Measurements from ENCODE around the gene RNASEH2B. TPM values are rescaled to one million over a fixed set of nuclear protein-coding genes. Genes with fewer than 3 reads are reported as not detected.

The RNASEH2B gene
- total RNA-seq, 1 donor from 2014 or later = 22.3 TPM

- Mint-ChIP-seq H3K36me3 (ENCODE audit: low read depth) (peaks cover 1% of the 10 kb centered on the region), H3K4me1 (ENCODE audit: low read depth) (no peaks in the 10 kb centered on the region), H3K27ac (ENCODE audit: unreplicated experiment) (no peak overlapping the region), H3K4me3 (ENCODE audit: unreplicated experiment) (no peak overlapping the region), H3K9me3 (ENCODE audit: low read depth) (no peaks in the 10 kb centered on the region), H3K27me3 (ENCODE audit: low read depth) (no peaks in the 10 kb centered on the region)
- TF ChIP-seq CTCF (IDR thresholded peaks at IDR 0.05) = no peak
- no peak for DNase-seq (ENCODE audit: low spot score)
Measured at GRCh38 chr13:50955241-50955640, 45.6 kb downstream of the RNASEH2B start.

GRCh38 chr13:50955798-50956197, 46.2 kb downstream of the RNASEH2B start:
- Mint-ChIP-seq H3K27ac (ENCODE audit: unreplicated experiment) (no peak overlapping the region), H3K27me3 (ENCODE audit: low read depth) (no peaks in the 10 kb centered on the region), H3K4me1 (ENCODE audit: low read depth) (no peaks in the 10 kb centered on the region)

GRCh38 chr13:50957620-50958019, 48.0 kb downstream of the RNASEH2B start:
- Mint-ChIP-seq H3K4me1 (ENCODE audit: low read depth) (no peaks in the 10 kb centered on the region), H3K4me3 (ENCODE audit: unreplicated experiment) (no peak overlapping the region), H3K27ac (ENCODE audit: unreplicated experiment) (no peak overlapping the region), H3K36me3 (ENCODE audit: low read depth) (peaks cover 11% of the 10 kb centered on the region), H3K27me3 (ENCODE audit: low read depth) (no peaks in the 10 kb centered on the region), H3K9me3 (ENCODE audit: low read depth) (peaks cover 5% of the 10 kb centered on the region)
- no peak for TF ChIP-seq CTCF (IDR thresholded peaks at IDR 0.05)
- DNase-seq (ENCODE audit: low spot score) = no peak

More at GRCh38 chr13:50955798-50956197, 46.2 kb downstream of the RNASEH2B start:
- no peaks in the 10 kb centered on the region for H3K36me3 Mint-ChIP-seq (ENCODE audit: low read depth)
- no peak for TF ChIP-seq CTCF (IDR thresholded peaks at IDR 0.05)
- H3K4me3 Mint-ChIP-seq (ENCODE audit: unreplicated experiment) = no peak overlapping the region
- no peaks in the 10 kb centered on the region for H3K9me3 Mint-ChIP-seq (ENCODE audit: low read depth)
- DNase-seq (ENCODE audit: low spot score) = no peak

- H3K9me3 Mint-ChIP-seq (ENCODE audit: low read depth) = no peaks in the 10 kb centered on the region
- H3K27me3 Mint-ChIP-seq (ENCODE audit: low read depth) = no peaks in the 10 kb centered on the region
- peaks cover 8% of the 10 kb centered on the region for H3K4me1 Mint-ChIP-seq (ENCODE audit: low read depth)
- H3K4me3 Mint-ChIP-seq (ENCODE audit: unreplicated experiment) = no peak overlapping the region
- no peak overlapping the region for H3K27ac Mint-ChIP-seq (ENCODE audit: unreplicated experiment)
- no peak for DNase-seq (ENCODE audit: low spot score)
- TF ChIP-seq CTCF (IDR thresholded peaks at IDR 0.05) = peak; percentile 41
- peaks cover 13% of the 10 kb centered on the region for H3K36me3 Mint-ChIP-seq (ENCODE audit: low read depth)
Measured at GRCh38 chr13:50969691-50970090, 60.1 kb downstream of the RNASEH2B start.

GRCh38 chr13:50970956-50971355, 61.4 kb downstream of the RNASEH2B start:
- no peak overlapping the region for H3K4me3 Mint-ChIP-seq (ENCODE audit: unreplicated experiment)
- no peak for DNase-seq (ENCODE audit: low spot score)
- no peak overlapping the region for H3K27ac Mint-ChIP-seq (ENCODE audit: unreplicated experiment)
- H3K9me3 Mint-ChIP-seq (ENCODE audit: low read depth) = no peaks in the 10 kb centered on the region
- H3K4me1 Mint-ChIP-seq (ENCODE audit: low read depth) = peaks cover 8% of the 10 kb centered on the region
- TF ChIP-seq CTCF (IDR thresholded peaks at IDR 0.05) = no peak
- H3K36me3 Mint-ChIP-seq (ENCODE audit: low read depth) = peaks cover 19% of the 10 kb centered on the region
- H3K27me3 Mint-ChIP-seq (ENCODE audit: low read depth) = no peaks in the 10 kb centered on the region
